Measurements from ENCODE around the gene DSTN.

- TF ChIP-seq BHLHE40 (IDR thresholded peaks at IDR 0.05; ENCODE audit: borderline replicate concordance) (no peak), FOXK2 (IDR thresholded peaks at IDR 0.05) (no peak), PKNOX1 (IDR thresholded peaks at IDR 0.05) (no peak), ELF4 (IDR thresholded peaks at IDR 0.05) (no peak), SUZ12 (IDR thresholded peaks at IDR 0.05) (no peak), FOXA1 (IDR thresholded peaks at IDR 0.05) (no peak), ZNF384 (IDR thresholded peaks at IDR 0.05) (no peak), FOXM1 (IDR thresholded peaks at IDR 0.05; ENCODE audit: borderline replicate concordance) (no peak), L3MBTL2 (conservative IDR thresholded peaks at IDR 0.05) (no peak)
These were observed 45.3 kb upstream of the DSTN start for GRCh38 chr20:17524560-17524959.
